GM19455 (cell line): ENCODE measurements around the gene LAMC2.
"Not testable (repeated sequence)": the region's sequence is repeated elsewhere in the genome, so short reads cannot be mapped to it uniquely, and the experiment has no call there.

Experiments
- ATAC-seq: cut with Tn5 transposase; IDR thresholded peaks from one replicate; pipeline ENCODE4 v1.9.1; 2021; ENCODE audit not compliant: unreplicated experiment

The LAMC2 gene

DNA sequence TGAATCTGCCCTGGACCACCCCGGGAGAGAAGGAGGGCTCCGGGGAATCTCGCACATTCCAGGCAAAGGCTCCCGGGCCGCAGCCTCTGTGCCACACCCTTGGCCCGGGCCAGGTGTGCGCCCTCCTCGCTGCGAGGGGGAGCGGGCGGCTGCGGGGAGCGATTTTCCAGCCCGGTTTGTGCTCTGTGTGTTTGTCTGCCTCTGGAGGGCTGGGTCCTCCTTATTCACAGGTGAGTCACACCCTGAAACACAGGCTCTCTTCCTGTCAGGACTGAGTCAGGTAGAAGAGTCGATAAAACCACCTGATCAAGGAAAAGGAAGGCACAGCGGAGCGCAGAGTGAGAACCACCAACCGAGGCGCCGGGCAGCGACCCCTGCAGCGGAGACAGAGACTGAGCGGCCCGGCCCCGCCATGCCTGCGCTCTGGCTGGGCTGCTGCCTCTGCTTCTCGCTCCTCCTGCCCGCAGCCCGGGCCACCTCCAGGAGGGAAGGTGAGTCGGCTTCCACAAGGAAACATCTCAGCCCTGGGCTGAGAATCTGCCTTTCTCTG, at the start of gene LAMC2:
Gene LAMC2 (plus strand): TSS at position 324 of the 550 bp plus-strand sequence. CDS start 89 bp downstream, at position 413.
- ATAC-seq = no peak

DNA sequence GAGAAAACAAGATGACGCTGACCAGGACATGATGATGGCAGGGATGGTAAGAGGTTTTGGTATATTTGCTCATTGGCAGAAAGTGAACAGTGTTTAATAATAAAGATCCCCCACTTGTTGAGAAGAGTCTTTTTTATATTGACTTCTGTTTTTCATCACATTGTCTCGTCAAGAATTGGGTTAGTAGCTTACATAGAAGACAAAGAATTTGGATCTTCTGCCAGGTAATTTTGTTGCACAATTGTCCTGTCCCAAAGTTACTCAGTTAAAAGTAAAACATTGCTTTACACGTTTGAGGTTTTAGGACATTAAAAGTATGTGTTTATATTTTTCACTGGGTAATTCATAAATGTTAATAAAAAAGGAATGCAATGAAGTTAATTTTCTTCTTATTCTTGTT, 48.3 kb upstream of the LAMC2 start:
- no peak for ATAC-seq

DNA sequence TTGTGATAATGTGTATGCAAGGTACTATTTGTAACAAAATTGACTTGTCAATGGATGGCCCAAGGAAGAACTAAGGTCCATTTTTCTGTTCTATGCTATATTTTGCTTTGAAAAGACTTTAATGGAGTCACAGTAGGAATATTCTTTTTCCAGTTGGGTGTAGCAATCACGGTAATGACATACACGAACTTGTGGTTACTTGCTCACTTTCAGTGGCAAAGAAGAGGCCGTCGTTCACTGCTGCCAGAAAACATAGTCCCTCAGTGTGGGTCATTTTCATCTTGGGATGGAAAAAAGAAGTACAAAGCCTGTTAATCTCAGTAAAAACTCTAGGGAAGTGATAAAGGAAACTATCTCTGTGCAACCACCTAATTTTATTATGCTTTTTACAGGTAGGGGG, 47.8 kb upstream of the LAMC2 start:
- ATAC-seq = no peak

DNA sequence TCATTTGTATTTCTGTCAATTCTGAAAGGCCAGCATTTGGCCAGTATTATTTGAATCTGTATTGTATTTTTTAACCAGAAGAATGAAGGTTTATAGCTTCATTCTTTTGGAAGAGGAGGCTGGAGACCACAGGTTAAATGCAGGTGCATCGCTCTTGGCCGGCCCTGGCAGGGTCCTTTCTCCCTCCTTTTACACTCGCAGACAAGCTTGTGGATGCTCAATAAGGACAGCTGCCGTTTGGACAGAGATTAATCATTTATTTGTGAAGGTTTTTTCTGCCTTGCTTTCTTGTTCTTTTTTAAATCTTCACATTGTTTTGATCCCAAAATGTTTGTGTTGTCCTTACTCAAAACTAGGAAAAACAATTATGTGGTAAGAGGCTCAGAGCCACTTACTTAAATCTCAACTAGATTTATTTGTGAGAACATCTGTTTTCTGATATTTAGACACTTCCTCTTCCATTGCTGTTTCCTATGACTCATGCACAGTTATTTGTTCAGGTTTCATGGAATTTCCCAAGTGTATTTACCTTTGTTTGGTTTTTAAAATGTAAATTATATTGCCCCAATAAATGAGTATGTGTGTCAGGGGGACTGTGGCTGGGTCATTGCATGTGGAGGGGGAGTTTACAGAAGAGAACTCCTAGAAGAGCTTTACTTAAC, 46.7 kb upstream of the LAMC2 start:
- ATAC-seq = no peak

DNA sequence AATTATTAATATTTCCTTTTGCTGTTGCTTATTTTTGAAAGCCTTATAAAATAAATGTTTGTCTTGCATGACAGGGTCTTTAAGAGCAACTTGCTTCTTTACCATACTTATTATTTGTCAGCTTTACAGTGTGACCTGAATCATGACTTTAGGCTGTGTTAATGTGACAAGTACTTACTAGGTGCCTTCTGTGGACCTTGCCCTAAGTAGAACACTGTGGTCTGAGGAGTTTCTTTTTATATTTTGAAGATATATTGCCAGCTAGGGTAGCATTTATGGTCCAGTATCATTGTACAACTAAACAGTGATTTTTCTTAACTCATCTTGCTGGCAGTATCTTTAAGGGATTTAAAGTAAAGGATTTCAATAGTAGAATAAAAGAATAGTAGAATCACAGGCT, 45.4 kb upstream of the LAMC2 start:
- no peak for ATAC-seq

DNA sequence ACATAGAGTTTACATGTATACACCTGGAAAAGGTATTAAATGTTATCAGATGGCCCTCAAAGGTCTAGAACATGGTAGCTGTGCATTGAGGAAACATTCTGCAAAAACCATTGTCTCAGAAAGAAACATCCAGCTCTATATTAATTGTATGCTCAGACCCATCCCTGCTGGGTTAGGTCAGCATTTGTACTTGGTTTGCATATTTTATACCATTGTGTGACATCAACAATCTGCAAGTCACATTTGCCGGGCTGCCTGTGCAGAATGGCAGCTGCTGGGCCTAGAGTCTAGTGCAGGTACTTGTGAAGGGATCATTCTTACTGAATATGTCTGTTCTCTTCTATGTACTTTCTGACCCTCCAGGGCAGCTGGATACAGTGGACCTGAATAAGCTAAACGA, 43.9 kb upstream of the LAMC2 start:
- no peak for ATAC-seq

DNA sequence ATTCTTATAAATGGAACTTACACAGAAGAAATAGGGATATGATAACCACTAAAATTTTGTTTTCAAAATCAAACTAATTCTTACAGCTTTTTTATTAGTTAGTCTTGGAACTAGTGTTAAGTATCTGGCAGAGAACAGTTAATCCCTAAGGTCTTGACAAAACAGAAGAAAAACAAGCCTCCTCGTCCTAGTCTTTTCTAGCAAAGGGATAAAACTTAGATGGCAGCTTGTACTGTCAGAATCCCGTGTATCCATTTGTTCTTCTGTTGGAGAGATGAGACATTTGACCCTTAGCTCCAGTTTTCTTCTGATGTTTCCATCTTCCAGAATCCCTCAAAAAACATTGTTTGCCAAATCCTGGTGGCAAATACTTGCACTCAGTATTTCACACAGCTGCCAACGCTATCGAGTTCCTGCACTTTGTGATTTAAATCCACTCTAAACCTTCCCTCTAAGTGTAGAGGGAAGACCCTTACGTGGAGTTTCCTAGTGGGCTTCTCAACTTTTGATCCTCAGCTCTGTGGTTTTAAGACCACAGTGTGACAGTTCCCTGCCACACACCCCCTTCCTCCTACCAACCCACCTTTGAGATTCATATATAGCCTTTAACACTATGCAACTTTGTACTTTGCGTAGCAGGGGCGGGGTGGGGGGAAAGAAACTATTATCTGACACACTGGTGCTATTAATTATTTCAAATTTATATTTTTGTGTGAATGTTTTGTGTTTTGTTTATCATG, 42.3 kb upstream of the LAMC2 start:
- ATAC-seq = no peak

DNA sequence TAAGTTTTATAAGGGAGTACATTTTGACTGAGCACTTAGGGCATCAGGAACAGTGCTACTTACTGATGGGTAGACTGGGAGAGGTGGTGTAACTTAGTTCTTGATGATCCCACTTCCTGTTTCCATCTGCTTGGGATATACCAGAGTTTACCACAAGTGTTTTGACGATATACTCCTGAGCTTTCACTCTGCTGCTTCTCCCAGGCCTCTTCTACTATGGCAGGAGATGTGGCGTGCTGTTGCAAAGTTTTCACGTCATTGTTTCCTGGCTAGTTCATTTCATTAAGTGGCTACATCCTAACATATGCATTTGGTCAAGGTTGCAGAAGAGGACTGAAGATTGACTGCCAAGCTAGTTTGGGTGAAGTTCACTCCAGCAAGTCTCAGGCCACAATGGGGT, 41.3 kb upstream of the LAMC2 start:
- ATAC-seq = no peak

DNA sequence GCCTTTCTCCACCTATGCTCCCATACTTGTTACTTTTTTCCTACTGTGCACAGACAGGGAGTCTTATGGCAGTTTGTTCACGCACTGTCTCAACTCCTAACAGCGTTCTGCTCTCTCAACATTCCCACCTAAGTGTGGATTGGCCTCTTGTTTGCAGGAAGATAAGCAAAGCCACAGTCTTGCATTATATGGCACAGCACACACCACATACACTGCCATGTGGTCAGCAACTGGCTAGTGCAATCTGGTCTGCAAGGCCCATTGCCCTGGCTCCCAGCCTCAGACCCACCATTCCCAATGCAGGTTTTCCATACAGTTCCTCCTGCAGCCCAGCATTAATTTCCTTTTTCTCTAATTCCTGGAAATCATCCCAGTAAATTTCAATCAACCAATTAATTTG, 38.3 kb upstream of the LAMC2 start:
- ATAC-seq = no peak

DNA sequence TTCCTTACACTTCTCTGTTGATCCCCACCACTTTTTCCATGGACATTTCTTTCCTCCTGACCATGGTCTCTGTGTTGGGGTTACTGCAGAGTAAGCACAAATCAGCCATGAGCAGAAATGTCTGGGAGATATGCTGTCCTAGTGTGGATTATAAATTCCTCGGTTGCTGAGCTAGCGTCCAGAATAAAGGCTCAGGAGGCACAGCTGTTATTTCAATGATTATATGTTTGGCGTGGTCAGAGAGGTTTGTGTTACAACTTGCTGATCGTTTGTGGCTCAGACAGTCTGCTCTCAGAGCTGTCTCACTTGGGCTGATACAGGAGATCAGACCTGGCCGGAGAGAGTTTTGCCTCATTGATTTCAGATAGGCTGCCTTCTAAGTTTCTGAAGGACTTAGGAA, 37.5 kb upstream of the LAMC2 start:
- ATAC-seq = no peak

DNA sequence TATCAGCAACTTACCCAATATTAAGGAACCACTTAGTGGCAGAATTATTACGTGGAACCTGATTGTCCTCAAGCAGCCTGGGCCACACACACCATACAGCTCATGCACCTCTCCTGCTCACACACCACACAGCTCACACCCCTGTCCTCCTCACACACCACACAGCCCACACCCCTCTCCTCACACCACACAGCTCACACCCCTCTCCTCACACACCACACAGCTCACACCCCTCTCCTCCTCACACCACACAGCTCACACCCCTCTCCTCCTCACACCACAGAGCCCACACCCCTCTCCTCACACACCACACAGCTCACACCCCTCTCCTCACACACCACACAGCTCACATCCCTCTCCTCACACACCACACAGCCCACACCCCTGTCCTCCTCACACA, 36.8 kb upstream of the LAMC2 start:
- ATAC-seq = no peak

DNA sequence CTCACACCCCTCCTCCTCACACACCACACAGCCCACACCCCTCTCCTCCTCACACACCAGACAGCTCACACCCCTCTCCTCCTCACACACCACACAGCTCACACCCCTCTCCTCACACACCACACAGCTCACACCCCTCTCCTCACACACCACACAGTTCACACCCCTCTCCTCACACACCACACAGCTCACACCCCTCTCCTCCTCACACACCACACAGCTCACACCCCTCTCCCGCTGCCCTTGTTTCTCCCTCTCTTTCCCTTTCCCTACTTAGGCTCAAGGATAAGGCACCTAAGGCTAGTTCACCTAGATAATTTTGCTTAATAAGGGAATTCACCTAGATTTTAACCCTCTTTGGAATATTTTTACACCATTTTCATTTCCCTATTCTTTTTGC, 36.0 kb upstream of the LAMC2 start:
- not testable (repeated sequence) for ATAC-seq

DNA sequence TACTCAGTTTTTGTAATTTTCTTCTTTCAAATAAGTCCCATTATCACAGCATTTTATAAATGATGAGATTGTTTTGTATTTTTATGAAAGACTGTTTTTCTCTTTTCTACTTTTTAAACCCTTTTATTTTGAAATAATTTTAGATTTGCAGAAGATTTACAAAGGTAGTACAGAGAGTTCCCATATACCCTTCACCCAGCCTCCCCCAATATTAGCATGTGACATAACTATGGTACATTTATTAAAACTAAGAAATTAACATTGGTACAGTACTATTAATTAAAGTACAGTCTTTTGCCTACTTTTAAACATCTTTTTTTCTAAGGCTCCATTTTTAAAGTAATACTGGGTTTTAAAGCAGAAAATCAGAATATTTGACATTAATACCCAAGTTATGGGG, 35.6 kb upstream of the LAMC2 start:
- no peak for ATAC-seq

DNA sequence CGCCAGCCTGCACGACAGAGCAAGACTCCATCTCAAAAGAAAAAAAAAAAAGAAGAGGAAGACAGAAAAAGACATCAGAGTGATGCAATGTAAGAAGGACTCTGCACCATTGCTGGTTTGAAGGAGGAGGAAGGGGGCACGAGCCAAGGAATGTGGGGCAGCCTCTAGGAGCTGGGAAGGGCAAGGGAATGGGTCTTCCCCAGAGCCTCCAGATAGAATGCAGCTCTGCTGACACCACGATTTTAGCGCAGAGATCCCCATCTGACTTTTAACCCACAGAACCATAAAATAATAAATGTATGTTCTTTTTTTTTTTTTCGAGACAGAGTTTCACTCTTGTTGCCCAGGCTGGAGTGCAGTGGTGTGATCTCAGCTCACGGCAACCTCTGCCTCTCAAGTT, 33.9 kb upstream of the LAMC2 start:
- no peak for ATAC-seq

DNA sequence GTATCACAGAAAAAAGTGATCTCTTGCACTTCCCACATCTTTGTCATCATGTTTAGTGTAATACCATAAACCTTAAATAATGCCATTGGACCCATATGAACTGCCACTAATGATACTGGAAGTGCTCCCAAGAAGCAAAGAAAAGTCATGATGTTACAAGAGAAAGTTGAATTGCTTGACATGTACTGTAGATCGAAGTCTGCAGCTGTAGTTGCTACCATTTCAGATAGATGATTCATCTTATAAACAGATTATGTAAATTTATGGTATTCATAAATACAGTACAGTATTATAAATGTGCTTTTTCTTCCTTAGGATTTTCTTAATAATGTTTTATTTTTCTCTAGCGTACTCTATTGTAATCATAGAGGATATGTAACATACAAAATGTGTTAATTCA, 30.1 kb upstream of the LAMC2 start:
- ATAC-seq = no peak

DNA sequence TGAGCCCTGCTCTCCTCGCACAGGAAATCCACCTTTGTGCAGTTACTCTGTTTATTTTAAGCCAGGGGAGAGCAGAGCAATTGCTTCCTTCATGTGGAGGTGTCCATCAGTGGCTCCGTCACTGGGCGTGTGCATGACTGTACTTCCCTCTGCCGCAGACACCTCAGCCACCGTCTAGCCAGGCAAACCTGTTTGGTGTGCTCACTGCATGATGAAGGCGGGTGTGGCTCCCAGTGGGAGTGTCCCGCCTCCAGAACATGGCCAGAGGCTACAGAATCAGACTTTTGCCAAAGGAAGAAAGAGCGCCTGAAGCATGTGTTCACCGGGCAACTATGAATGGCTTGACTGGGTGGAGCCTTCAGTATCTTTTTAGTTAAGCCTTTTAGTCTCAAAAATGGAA, 26.1 kb upstream of the LAMC2 start:
- no peak for ATAC-seq

DNA sequence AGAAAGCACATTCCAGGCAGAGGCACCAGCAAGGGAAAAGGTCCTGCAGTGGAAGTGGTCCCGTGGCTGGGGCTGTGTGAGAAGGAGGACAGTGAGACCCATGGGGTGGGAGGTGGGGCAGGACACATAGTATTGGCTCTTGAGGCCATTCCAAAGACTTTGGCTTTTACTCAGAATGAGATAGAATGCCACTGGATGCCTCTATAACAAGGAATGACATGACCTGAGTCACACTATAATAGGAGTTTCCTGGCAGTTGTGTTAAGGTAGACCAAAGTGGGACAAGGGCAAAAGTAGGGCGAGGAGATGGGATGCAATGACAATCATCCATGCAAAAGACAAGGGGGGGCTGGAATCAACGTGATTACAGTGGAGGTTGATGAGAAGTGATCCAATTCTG, 24.7 kb upstream of the LAMC2 start:
- ATAC-seq = no peak

DNA sequence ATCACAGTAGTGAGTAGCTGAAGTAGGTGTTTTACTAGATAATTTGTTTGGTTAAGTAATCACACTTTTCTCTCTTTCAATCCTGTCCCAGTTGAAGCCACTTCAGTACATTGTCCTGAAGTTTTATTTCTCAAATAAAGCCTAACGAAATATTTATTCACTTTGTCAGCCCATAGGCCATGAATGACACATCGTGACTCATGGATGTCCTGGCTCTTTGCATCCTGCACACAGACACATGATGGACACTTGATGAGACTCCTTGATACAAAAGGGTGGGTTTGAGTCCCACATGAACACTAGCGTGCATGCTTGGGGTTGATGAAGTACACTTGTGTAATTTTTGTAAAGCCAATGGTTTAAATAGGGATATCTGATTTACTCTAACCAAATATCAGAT, 22.7 kb upstream of the LAMC2 start:
- ATAC-seq = no peak

DNA sequence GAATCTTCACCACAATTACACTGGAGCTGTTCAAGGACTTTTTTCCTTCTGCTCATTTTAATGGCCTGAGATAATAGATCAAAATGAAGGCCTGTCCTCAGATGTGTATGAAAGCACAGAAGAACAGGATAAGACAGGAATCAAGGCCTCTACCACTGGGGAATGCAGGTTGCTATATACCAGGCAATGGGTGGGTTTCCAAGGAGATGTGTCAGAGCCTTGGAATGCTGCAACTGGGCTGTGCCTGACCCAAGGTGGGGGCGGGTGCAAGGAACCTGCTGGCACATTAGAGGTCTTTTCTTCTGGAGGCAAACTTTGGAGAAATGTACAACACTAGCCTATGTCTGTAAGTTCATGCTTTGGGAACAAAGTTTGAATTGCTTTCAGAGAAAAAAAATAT, 21.7 kb upstream of the LAMC2 start:
- no peak for ATAC-seq

DNA sequence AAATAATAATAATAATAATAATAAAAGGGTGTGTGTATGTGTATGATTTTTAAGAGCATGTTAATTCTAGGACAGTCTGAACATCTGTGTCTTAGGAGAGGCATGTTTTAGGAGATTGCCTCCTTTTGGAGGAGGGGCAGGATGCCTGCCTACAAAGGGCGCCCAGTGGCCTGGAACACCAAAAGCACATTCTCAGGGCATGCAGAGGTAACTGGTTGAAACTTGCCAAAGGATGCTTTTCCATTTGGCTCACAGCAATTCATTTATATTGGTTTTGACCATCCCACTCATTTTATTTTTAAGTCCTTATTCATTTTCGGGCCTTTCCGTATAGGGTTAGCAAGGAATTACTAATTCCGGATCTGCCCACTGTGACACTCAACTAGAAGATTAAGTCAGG, 21.1 kb upstream of the LAMC2 start:
- ATAC-seq = no peak

DNA sequence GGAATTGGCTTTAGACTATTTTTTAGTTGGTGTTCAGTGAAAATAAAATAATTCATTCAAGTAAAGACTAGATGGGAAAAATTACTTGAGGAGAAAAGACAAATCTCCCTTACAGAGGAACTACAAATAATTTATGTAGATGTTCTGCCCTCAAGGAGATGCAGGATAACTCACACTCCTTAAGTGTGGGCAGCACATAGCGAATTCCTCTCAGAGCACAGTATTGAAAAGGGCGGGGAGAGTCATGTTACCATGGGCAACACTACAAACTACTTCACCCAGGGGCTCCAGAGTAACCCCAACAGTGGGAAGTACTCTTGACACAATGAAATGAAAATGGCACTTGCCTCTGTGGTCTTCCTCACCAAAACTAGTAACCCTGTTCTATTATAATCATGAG, 20.6 kb upstream of the LAMC2 start:
- no peak for ATAC-seq

DNA sequence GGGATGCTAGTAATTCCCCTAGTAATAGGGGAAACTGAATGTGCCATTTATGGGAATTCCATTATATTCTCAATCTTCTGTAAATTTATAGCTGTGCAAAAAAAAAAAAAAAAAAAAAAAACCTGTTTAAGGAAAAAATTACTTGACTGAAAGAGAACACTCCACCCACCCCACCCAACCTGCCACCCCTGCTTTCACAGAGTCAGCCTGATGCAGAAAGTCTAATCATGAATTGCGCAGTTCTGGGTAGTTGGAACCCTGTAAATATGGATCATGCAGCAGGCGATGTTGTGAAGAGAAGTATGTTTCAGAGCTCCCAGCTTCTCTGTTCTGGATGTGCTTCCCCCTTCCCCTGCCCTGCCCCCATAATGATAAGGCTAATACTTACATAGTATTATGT, 19.6 kb upstream of the LAMC2 start:
- no peak for ATAC-seq

DNA sequence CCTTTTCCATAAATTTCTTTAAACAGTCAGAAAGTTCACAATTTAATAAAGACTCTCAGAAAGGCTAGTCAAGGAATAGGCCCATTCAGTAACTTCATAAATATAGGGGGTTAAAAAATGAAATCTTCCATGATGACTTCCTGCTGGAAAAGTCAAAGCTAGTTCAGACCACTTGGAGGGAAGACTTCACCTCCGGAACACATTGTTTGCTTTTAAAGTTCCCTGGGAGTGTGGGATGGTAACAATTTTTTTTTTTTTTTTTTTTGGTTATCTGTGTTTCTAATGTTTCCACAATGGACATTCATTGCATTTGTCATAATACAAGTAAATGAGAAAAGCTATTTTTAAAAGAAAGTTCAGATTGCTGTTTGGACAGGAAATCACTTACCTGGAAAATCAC, 18.4 kb upstream of the LAMC2 start:
- ATAC-seq = no peak
